GM18951 (cell line): ENCODE results near the gene PGM1.

Experiments used
- POLR2A ChIP-seq: IDR thresholded peaks from 4 replicates; pipeline ENCODE4 v1.6.1; 2011; ENCODE audit warnings: mild to moderate bottlenecking; ENCODE audit not compliant: insufficient read length, insufficient read depth; ENCODE audit errors: extremely low read depth
- in situ Hi-C: fragments of 300-500 bp; cut with MboI; formaldehyde crosslinking; loops from one replicate; pipeline ENCODE4 v1.12.0; 2022; ENCODE audit warnings: low sequenced_read_pairs, mixed read lengths, inconsistent platforms; ENCODE audit not compliant: unreplicated experiment

The PGM1 gene

DNA sequence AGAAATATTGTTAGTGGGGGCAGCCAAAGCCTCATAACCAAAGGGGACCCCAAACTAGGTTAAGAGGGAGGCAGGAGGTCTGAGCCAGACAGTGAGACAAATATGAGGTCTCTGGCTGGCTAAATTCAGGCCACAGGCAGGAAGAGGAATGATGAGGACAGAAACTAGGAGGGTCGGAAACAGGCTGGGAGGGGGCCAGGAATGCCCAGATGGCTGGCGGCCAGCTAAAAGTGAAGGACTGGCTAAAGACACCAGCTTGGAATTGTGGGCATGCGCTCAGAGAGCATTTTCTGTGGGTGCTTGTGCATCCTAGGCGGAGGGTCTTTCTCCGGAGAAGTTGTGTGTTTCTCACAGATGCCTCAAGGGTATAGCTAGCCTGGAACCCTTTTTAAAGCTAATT, 77.0 kb downstream of the PGM1 start:
- no peak for TF ChIP-seq POLR2A
- in situ Hi-C loops: no loop called here

DNA sequence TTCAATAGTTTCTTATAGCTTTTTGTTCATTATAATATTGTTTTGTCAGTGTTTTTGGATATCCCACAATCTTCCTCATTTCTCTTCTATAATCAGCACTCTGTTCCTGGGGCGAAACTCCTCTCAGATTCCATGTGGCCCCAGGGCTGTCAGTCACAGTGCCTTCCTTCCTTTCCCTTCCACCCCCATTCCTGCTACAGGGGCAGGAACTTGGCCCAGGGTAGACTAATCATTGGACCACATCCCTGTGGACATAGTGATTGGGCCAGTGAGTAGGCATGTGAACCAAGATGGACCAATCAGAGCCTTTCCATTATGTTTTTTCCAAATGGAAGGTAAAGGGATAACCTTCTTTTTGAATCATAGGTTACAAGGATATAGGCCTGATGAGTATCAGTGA, 78.3 kb downstream of the PGM1 start:
- no peak for TF ChIP-seq POLR2A
- in situ Hi-C loops: no loop called here

DNA sequence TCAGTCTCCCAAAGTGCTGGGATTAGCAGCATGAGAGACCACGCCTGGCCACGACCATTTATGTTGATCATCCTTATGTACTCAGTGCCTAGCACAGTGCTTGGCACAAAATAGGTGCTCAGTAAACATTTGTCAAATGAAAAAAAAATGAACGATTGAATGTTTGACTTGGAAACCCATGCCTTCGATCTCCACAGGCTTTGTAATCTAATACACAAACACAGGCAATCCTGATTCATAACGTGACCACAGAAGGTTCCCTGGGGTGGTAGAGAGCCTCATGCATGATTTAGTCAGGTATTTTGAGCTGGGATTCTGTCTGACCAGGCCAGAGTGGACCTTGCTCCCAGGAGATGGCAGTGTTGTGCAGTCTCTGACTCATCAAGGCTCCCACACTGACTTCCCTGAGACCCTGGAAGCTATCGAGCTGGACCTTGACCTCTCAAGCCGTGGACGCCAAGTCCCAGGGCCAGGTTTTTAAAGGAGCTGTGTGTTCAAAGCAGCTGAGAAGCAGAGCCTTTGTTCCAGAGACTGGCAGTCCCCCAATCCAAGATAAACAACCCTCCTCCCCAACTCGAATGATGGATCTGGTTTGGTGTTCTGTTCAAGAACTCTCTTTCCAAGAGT, 81.1 kb downstream of the PGM1 start:
- in situ Hi-C loops: no loop called here
- no peak for TF ChIP-seq POLR2A

DNA sequence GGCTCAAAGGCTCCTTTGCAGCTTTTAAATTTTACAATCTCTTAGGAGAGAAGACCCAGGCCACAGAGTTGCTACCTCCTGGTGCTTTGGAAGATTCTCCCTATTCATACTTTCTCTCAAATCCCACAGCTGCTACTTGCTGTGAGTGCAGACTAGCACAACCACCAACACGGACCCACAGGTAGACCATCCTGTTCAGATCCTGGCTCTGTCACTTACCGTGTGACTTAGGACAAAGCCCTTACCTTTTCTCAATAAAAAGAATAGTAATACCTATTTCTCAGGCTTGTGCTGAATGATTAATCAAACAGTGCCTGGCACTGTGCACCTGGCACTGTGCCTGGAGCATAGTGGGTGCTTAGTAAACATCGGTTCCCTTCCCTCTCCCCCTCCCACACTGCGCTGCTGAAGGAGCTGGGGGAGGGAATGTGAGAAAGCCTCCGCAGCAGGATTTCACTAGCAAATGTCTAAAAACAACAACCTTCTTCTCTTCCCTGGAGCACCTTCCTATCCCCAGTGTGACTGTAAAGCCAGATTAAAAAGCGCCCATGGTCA, 81.7 kb downstream of the PGM1 start:
- no peak for TF ChIP-seq POLR2A
- in situ Hi-C loops: loop anchor here (25.0 kb wide), 2 partner anchors 462 to 562 kb away; no protein-coding TSS in a partner anchor

GRCh38 chr1:63675420-63675931, 82.3 kb downstream of the PGM1 start:
- in situ Hi-C loops: loop anchor here (25.0 kb wide), 2 partner anchors 462 to 562 kb away; no protein-coding TSS in a partner anchor
- no peak for TF ChIP-seq POLR2A

DNA sequence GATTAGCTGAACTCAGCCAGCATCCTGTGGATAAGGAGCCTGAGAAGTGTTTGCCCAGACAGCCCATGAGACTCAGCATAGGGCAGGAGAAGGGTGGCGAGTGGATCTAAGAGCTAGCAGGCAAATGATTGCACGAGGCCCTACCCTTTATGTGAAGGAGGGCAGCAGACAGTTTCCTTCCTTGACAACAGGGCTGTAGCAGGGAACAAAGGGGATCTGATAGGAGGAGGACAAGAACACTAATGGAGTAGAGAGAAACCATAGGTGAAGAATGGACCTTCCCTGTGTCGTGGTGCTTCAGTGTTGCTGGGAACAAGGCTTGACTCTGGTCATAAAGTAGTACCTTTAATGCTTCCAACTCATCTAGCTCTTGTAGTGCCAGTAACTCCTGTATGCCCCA, 84.3 kb downstream of the PGM1 start:
- no peak for TF ChIP-seq POLR2A
- in situ Hi-C loops: loop anchor here (25.0 kb wide), 2 partner anchors 460 to 560 kb away; no protein-coding TSS in a partner anchor

- in situ Hi-C loops: loop anchor here (25.0 kb wide), 2 partner anchors 459 to 559 kb away; no protein-coding TSS in a partner anchor
- TF ChIP-seq POLR2A: no peak
These were observed 85.0 kb downstream of the PGM1 start for GRCh38 chr1:63678200-63678599.

DNA sequence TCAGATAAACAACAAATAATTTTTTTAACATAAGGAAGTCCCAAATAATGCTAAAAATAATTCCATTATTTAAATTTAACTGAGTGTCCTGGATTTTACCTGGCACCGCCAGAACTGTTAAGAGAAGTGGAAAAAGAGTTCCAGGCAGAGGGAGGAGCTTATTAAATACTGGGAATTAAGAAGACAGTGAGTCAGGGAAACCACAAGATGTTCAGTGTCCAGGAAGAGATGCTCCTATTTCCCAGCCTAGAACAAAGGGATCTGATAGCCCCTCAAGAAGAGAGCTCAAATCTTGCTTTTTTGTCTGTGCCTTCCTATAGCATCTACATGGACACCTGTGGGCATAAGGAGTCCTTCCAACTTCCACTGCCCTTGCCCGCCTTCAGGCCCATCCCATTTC, 85.9 kb downstream of the PGM1 start:
- no peak for TF ChIP-seq POLR2A

DNA sequence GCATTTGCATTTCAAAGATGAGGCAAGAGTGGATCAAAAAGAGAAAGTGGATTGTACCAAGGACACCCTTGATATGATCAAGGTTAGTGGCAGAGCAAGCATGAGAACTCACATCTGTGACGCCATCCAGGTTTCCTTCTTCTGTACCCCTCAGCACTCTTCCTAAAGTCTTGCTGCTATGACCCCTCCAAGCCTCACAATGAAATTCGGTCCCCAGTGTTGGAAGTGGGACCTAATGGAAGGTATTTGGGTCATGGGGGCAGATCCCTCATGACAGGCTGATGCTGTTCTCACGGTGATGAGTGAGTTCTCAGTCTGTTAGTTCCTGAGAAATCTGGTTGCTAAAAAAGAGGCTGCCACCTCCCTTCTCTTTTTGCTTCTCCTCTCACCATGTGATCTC, 86.4 kb downstream of the PGM1 start:
- TF ChIP-seq POLR2A: no peak
- in situ Hi-C loops: loop anchor here (25.0 kb wide), 2 partner anchors 458 to 558 kb away; no protein-coding TSS in a partner anchor

More for the DNA sequence above, 85.9 kb downstream of the PGM1 start:
- in situ Hi-C loops: loop anchor here (25.0 kb wide), 2 partner anchors 458 to 558 kb away; no protein-coding TSS in a partner anchor

DNA sequence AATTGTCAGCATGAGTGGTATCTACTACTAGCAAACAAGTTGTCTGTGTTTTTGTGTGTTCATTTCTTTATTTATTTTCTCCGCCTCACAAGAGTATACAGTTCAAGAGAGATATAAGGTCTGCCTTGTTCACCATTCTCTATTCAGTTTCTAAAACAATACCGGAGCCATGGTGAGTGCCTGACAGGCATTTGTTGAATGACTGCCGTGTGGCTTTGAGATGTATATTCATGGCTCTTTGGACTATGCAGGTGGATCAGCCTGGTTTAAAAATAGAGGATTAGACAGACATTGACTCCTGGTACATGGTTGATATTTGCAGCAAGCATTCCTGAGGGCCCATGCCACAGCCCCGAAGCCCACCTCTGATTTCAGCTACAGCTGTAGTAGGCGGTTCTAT, 89.7 kb downstream of the PGM1 start:
- in situ Hi-C loops: loop anchor here (25.0 kb wide), 2 partner anchors 454 to 554 kb away; no protein-coding TSS in a partner anchor
- no peak for TF ChIP-seq POLR2A

DNA sequence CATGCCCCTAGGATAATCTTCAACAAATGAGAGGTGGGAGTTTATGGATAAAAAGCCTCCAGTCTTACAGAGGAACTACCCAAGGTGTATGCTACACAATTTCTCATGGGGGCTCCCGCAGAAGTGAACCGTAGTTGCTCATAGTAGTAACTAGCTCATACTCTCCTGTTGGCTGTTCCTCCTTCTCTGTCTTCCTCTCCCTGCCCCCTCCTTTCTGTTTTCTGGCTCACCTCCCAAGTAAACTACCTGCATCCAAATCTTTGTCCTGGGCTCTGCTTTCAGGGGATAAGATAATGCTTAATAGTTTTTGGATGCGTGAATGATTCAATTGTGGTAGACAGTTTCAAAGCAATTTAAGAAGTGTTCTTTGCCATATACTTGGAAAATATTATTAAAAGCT, 90.5 kb downstream of the PGM1 start:
- in situ Hi-C loops: loop anchor here (25.0 kb wide), 2 partner anchors 454 to 554 kb away; no protein-coding TSS in a partner anchor

GRCh38 chr1:63686696-63687095, 93.5 kb downstream of the PGM1 start:
- in situ Hi-C loops: loop anchor here (25.0 kb wide), 2 partner anchors 451 to 551 kb away; no protein-coding TSS in a partner anchor

More for the DNA sequence above, 90.5 kb downstream of the PGM1 start:
- TF ChIP-seq POLR2A: no peak

DNA sequence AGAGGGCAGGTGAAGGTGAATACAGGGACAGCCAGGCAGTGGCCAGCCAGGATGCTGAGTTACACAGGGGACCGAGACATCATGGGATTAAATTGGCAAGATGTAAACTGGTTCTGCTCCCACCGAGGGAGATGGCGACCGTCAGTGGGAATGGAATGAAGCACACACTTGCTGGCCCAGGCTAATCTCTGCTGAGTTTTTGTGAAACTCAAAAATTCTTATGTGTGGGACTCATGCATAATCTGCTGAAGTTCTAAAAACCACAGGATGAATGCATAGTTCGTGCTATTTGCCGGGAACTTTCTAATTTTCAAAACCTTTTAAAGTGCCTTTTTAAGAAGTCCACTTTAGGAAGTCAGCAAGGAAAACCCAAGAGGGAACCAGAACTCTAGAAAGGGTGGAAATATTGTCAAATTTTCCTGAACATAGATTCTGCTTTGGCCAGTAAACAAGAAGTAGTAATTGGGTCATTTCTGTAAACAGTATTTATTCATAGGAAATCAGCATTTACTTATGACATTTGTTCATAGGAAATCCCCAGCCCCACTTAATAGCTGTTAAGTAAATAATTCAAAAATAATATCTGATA, 95.2 kb downstream of the PGM1 start:
- no peak for TF ChIP-seq POLR2A
- in situ Hi-C loops: loop anchor here (25.0 kb wide), 2 partner anchors 449 to 549 kb away; no protein-coding TSS in a partner anchor

More at GRCh38 chr1:63686696-63687095, 93.5 kb downstream of the PGM1 start:
- no peak for TF ChIP-seq POLR2A
